ENCODE measurements around the gene HOXB5. TPM values are rescaled to one million over a fixed set of nuclear protein-coding genes. Genes with fewer than 3 reads are reported as not detected.

HOXB5 gene
- total and polyA plus RNA-seq, 2 of the 4 experiments (the other 2 are of a cell fraction), result 0.54 to 18.0 TPM

GRCh38 chr17:48605409-48605919 is 11.9 kb upstream of the HOXB5 start:
- H2AK5ac ChIP-seq (ENCODE audit: low read depth, low read length), result no peak overlapping the region
- H4K91ac ChIP-seq (ENCODE audit: insufficient read depth, low read depth, low read length), result no peak overlapping the region
- POLR2A ChIA-PET (ENCODE audit: unreplicated experiment), result no interaction called here
- no peak overlapping the region for H4K8ac ChIP-seq (ENCODE audit: low read depth in 2 of 2, low read length in 2 of 2)
- TF ChIP-seq RFX5 (IDR thresholded peaks at IDR 0.05; ENCODE audit: low read depth, low read length) (no peak), MAFK (IDR thresholded peaks at IDR 0.05; ENCODE audit: low read depth, low read length) (no peak), CHD1 (IDR thresholded peaks at IDR 0.05; ENCODE audit: low read depth, low read length) (no peak), SMC3 (IDR thresholded peaks at IDR 0.05; ENCODE audit: low read depth, low read length) (no peak), FOS (IDR thresholded peaks at IDR 0.05; ENCODE audit: low read depth, low read length) (no peak)
- H2BK15ac ChIP-seq (ENCODE audit: low read depth, low read length), result no peak overlapping the region
- BruUV-seq (replicated peaks), result no TSS peak
- H3K4me1 ChIP-seq (ENCODE audit: control insufficient read depth, insufficient read depth, low read length), result peaks cover 12% of the 10 kb centered on the region
- dilution Hi-C loops (cut with HindIII; ENCODE audit: low sequenced_read_pairs, unreplicated experiment) (no loop called here), intact Hi-C loops (cut with micrococcal nuclease) (no loop called here), in situ Hi-C loops (cut with MboI; ENCODE audit: low sequenced_read_pairs) (no loop called here)
- H3K79me1 ChIP-seq (ENCODE audit: low read depth in 1 of 2, low read length in 2 of 2), result peaks cover 12 to 46% of the 10 kb centered on the region in 2 experiments; a peak in 3 of 4 replicates
- no peak for DNase-seq
- no peak overlapping the region for H2BK5ac ChIP-seq (ENCODE audit: low read depth, low read length, poor library complexity, severe bottlenecking)
- CTCF ChIA-PET, result no interaction called here
- H3K9me3 ChIP-seq (ENCODE audit: control insufficient read depth, insufficient read depth, low read length), result no peaks in the 10 kb centered on the region
- no peak overlapping the region for H3K14ac ChIP-seq (replicated peaks; ENCODE audit: low read depth, low read length)
- H3K9ac ChIP-seq (ENCODE audit: low read depth, low read length), result no peak overlapping the region
- no peak for ATAC-seq (ENCODE audit: low read depth)
- H3K27me3 ChIP-seq (ENCODE audit: control insufficient read depth, insufficient read depth, low read length), result no peaks in the 10 kb centered on the region
- H2AFZ ChIP-seq (replicated peaks; ENCODE audit: low read length, poor library complexity), result no peak overlapping the region
- WGBS, 2 experiments (ENCODE audit: extremely low coverage in 2 of 2, insufficient read length in 1 of 2), result 100% methylated on average over 2 of the region's 10 CpGs; no CpG with 5 or more reads in 1 of the 2 experiments
- no peak overlapping the region for H2AK9ac ChIP-seq (replicated peaks; ENCODE audit: low read depth, low read length, poor library complexity)
- H2BK20ac ChIP-seq (ENCODE audit: low read depth, low read length), result no peak overlapping the region
- no peak overlapping the region for H3K4me3 ChIP-seq (ENCODE audit: insufficient read depth, low read depth, low read length)
- H3K36me3 ChIP-seq (ENCODE audit: control insufficient read depth, insufficient read depth, low read length), result peaks cover 7% of the 10 kb centered on the region
- no peak overlapping the region for H3K4me2 ChIP-seq (ENCODE audit: low read depth, low read length)
- no peak overlapping the region for H3K18ac ChIP-seq (ENCODE audit: low read depth, low read length)
- no peak overlapping the region for H3K4ac ChIP-seq (ENCODE audit: low read depth, low read length)
- no peak overlapping the region for H3K56ac ChIP-seq (ENCODE audit: extremely low read depth, insufficient read depth, low read length)
- H3K23ac ChIP-seq (ENCODE audit: low read depth, low read length), result no peak overlapping the region
- H4K5ac ChIP-seq (ENCODE audit: low read depth, low read length), result no peak overlapping the region
- H3K9me1 ChIP-seq (ENCODE audit: insufficient read depth, low read length), result 0 out of 2 replicates have a peak, but pooled peaks cover 3% of the 10 kb centered on the region
- H4K20me1 ChIP-seq (ENCODE audit: insufficient read depth, low read length), result peaks cover 7% of the 10 kb centered on the region; the same call in 1 of the 2 replicates
- no peak overlapping the region for H2BK120ac ChIP-seq (ENCODE audit: low read depth, low read length)
- no peak overlapping the region for H3K27ac ChIP-seq (ENCODE audit: insufficient read depth, low read length)
